Common myeloid progenitor, CD34-positive (primary cell): Measurements from ENCODE around the gene TBCD.

Experiments used
- CTCF ChIA-PET: fragments of 350-600 bp; sonication (Branson Sonifier 250); formaldehyde crosslinking; loops from one replicate; lab custom pipeline; 2021; ENCODE audit warnings: antibody characterized with exemption; lab: Charles Lee
- POLR2A ChIA-PET: fragments of 350-600 bp; sonication (Branson Sonifier 250); formaldehyde crosslinking; loops from one replicate; lab custom pipeline; 2021; ENCODE audit warnings: antibody characterized with exemption; lab: Charles Lee
- DNase-seq, 3 donors: peaks; one replicate each; pipeline versions ENCODE4 v3.0.0 to v3.0.0-alpha.2; 2013
- H3K27ac ChIP-seq, 2 experiments: 1 replicate in 1 of 2; 2 replicates in 1 of 2; pipeline ENCODE4 v1.7.0; 2013; ENCODE audit warnings: inconsistent platforms in 2 of 2, low read length in 2 of 2, mild to moderate bottlenecking in 2 of 2, low read depth in 1 of 2, moderate library complexity in 1 of 2; ENCODE audit not compliant: severe bottlenecking in 2 of 2, insufficient read depth in 1 of 2, poor library complexity in 1 of 2
- H3K27me3 ChIP-seq, 5 experiments: replicated peaks in 2 of 5; 1 replicate in 3 of 5; 2 replicates in 2 of 5; pipeline versions ENCODE4 v1.6.1 to v1.7.0; 2013; ENCODE audit warnings: low read length in 4 of 5, mild to moderate bottlenecking in 2 of 5, moderate library complexity in 2 of 5, inconsistent platforms in 1 of 5; ENCODE audit not compliant: insufficient read depth in 5 of 5, control insufficient read depth in 4 of 5
- H3K36me3 ChIP-seq, 4 experiments: 1 replicate in 2 of 4; 2 replicates in 2 of 4; pipeline versions ENCODE4 v1.6.1 to v1.7.0; 2013; ENCODE audit warnings: low read length in 3 of 4, control low read depth in 1 of 4, mild to moderate bottlenecking in 1 of 4; ENCODE audit not compliant: control insufficient read depth in 4 of 4, insufficient read depth in 4 of 4
- H3K4me1 ChIP-seq, 4 experiments: 1 replicate in 3 of 4; 2 replicates in 1 of 4; pipeline versions ENCODE4 v1.6.1 to v1.7.1; 2013; ENCODE audit warnings: low read length in 3 of 4, mild to moderate bottlenecking in 3 of 4, control low read depth in 1 of 4, inconsistent platforms in 1 of 4, moderate library complexity in 1 of 4; ENCODE audit not compliant: control insufficient read depth in 4 of 4, insufficient read depth in 4 of 4; ENCODE audit errors: control extremely low read depth in 1 of 4
- H3K4me3 ChIP-seq, 7 experiments: 1 replicate in 4 of 7; 2 replicates in 3 of 7; pipeline versions ENCODE4 v1.5.1 to v1.7.0; 2013; ENCODE audit warnings: mild to moderate bottlenecking in 7 of 7, low read length in 6 of 7, moderate library complexity in 6 of 7, inconsistent platforms in 2 of 7, low read depth in 2 of 7, control low read depth in 1 of 7; ENCODE audit not compliant: insufficient read depth in 4 of 7, control insufficient read depth in 1 of 7; ENCODE audit errors: extremely low read depth in 1 of 7
- H3K9me3 ChIP-seq, 5 experiments: 1 replicate in 4 of 5; 2 replicates in 1 of 5; pipeline versions ENCODE4 v1.6.1 to v1.7.1; 2013; ENCODE audit warnings: low read length in 4 of 5, mild to moderate bottlenecking in 2 of 5, inconsistent platforms in 1 of 5, low read depth in 1 of 5, moderate library complexity in 1 of 5; ENCODE audit not compliant: control insufficient read depth in 4 of 5, insufficient read depth in 2 of 5; ENCODE audit errors: control extremely low read depth in 1 of 5
- WGBS: methylation state at CpG from one replicate; pipeline ENCODE4 v1.1.5; 2013; ENCODE audit not compliant: insufficient coverage; 5-methylcytosine and 5-hydroxymethylcytosine counted together

TBCD gene

GRCh38 chr17:82836823-82837357 lies 85.0 kb downstream of the TBCD start:
- H3K36me3 ChIP-seq = peaks cover 0 to 18% (median 5%) of the 10 kb centered on the region in 4 experiments
- WGBS = 97% methylated on average over 10 of the region's 12 CpGs
- ChIA-PET CTCF (interaction anchor here (0.9 to 3.0 kb wide), 6 partner anchors 10 to 57 kb away, joined by 3 to 9 read pairs (median 3); no protein-coding TSS in a partner anchor), POLR2A (no interaction called here)
- H3K27ac ChIP-seq = no peak overlapping the region
- H3K4me3 ChIP-seq = no peak overlapping the region
- peak in 1 of 3 donors; percentile 5 for DNase-seq
- peaks cover 0 to 4% (median 0%) of the 10 kb centered on the region in 4 experiments for H3K4me1 ChIP-seq
- no peaks in the 10 kb centered on the region for H3K27me3 ChIP-seq
- no peaks in the 10 kb centered on the region for H3K9me3 ChIP-seq

GRCh38 chr17:82837586-82838320 lies 85.9 kb downstream of the TBCD start:
- no peak for DNase-seq
- no peaks in the 10 kb centered on the region for H3K9me3 ChIP-seq
- CTCF ChIA-PET = interaction anchor here (0.9 to 3.0 kb wide), 8 partner anchors 25 to 79 kb away, joined by 3 to 9 read pairs (median 4); no protein-coding TSS in a partner anchor
- no peak overlapping the region for H3K27ac ChIP-seq
- WGBS = 98% methylated on average over 8 of the region's 13 CpGs
- POLR2A ChIA-PET = no interaction called here
- H3K27me3 ChIP-seq = no peaks in the 10 kb centered on the region
- H3K4me1 ChIP-seq = peaks cover 0 to 4% (median 0%) of the 10 kb centered on the region in 4 experiments
- no peak overlapping the region for H3K4me3 ChIP-seq
- H3K36me3 ChIP-seq = peaks cover 0 to 18% (median 5%) of the 10 kb centered on the region in 4 experiments

GRCh38 chr17:82838386-82839063 lies 86.7 kb downstream of the TBCD start:
- Histone ChIP-seq H3K4me3 (no peak overlapping the region), H3K27ac (no peak overlapping the region), H3K27me3 (no peaks in the 10 kb centered on the region), H3K4me1 (peaks cover 0 to 4% (median 0%) of the 10 kb centered on the region in 4 experiments), H3K9me3 (no peaks in the 10 kb centered on the region), H3K36me3 (peaks cover 0 to 15% (median 3%) of the 10 kb centered on the region in 4 experiments)
- POLR2A ChIA-PET = no interaction called here
- CTCF ChIA-PET = interaction anchor here (0.9 to 3.0 kb wide), 5 partner anchors 26 to 79 kb away, joined by 3 to 9 read pairs (median 5); no protein-coding TSS in a partner anchor
- WGBS = 96% methylated on average over 15 of the region's 17 CpGs
- DNase-seq = no peak

GRCh38 chr17:82839617-82840292 lies 87.9 kb downstream of the TBCD start, which contains the start of gene ZNF750:
ZNF750 (minus strand) TSS chr17:82840022; CDS start chr17:82832454, 7,568 bp downstream.
- Histone ChIP-seq H3K36me3 (peaks cover 0 to 15% (median 2%) of the 10 kb centered on the region in 4 experiments), H3K27me3 (no peaks in the 10 kb centered on the region), H3K4me1 (peaks cover 0 to 4% (median 0%) of the 10 kb centered on the region in 4 experiments), H3K27ac (no peak within 1 kb of the TSS), H3K9me3 (no peaks in the 10 kb centered on the region), H3K4me3 (no peak within 1 kb of the TSS)
- over 99% methylated on average over 19 of the region's 25 CpGs for WGBS
- ChIA-PET CTCF (no interaction called here), POLR2A (no interaction called here)
- DNase-seq = no peak

GRCh38 chr17:82840431-82840831 lies 88.6 kb downstream of the TBCD start:
- Histone ChIP-seq H3K4me1 (peaks cover 0 to 4% (median 0%) of the 10 kb centered on the region in 4 experiments), H3K36me3 (peaks cover 0 to 15% (median 2%) of the 10 kb centered on the region in 4 experiments), H3K4me3 (no peak overlapping the region), H3K27ac (no peak overlapping the region), H3K9me3 (no peaks in the 10 kb centered on the region), H3K27me3 (no peaks in the 10 kb centered on the region)
- ChIA-PET POLR2A (no interaction called here), CTCF (no interaction called here)
- WGBS = 92% methylated on average over 6 of the region's 12 CpGs
- DNase-seq = no peak

- POLR2A ChIA-PET = no interaction called here
- H3K36me3 ChIP-seq = peaks cover 0 to 20% (median 2%) of the 10 kb centered on the region in 4 experiments
- DNase-seq = no peak
- 97% methylated on average over 11 of the region's 16 CpGs for WGBS
- H3K4me1 ChIP-seq = peaks cover 0 to 4% (median 0%) of the 10 kb centered on the region in 4 experiments
- H3K9me3 ChIP-seq = no peaks in the 10 kb centered on the region
- no peak overlapping the region for H3K4me3 ChIP-seq
- no peak overlapping the region for H3K27ac ChIP-seq
- H3K27me3 ChIP-seq = no peaks in the 10 kb centered on the region
- CTCF ChIA-PET = interaction anchor here (0.6 kb wide), 1 partner anchor 15 kb away, joined by 3 read pairs; no protein-coding TSS in a partner anchor
Observed at GRCh38 chr17:82841921-82842596, 90.2 kb downstream of the TBCD start.
